SIG-M5 treated with dmso at 0.1 percent for 504 hours (cell line): Measurements from ENCODE around the gene TUBA4B.

Source experiments
- DNase-seq: peaks from one replicate; lab custom pipeline; 2025; ENCODE audit not compliant: unreplicated experiment; lab: John Stamatoyannopoulos, UW

Gene TUBA4B

DNA sequence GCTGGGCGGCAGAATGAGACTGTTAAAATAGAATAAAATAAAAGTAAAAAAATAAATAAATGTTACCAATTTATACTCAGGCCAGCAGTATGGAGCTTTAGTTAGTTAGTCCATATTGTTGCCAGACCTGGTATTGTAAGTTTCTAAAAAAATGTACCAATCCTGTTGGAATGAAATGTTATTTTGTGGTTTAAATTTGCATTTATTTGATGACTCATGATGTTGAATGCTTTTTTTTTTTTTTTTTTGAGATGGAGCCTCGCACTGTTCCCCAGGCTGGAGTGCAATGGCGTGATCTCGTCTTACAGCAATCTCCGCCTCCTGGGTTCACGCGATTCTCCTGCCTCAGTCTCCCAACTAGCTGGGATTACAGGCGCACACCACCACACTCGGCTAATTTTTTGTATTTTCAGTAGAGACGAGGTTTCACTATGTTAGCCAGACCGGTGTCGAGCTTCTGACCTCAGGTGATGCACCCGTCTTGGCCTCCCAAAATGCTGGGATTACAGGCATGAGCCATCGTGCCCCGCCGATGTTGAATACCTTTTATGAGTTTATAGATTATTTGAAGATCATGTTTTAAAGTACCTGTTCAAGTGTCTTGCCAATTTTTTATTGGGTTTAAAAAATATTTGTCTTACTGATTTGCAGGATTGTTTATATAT, 61.9 kb downstream of the TUBA4B start:
- DNase-seq = no peak
